ENCODE data around the gene TNP1.

DNA sequence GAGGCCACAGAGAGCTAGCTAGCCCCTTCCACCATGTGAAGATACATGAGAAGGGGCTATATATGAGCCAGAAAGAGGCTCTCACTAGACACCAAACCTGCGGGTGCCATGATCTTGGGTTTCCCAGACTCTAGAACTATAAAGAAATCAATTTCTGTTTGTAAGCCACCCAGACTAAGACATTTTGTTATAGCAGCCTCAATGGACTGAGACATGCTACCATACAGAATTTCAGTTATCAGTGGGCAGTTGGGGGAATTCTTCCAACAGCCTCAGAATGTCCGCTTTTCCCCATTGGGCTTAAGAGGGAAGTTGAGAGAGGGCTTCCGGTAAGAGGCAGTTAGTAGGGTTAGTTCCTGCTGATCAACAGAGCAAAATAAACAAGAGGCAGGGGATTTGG is 39.2 kb downstream of the TNP1 start:
- TF ChIP-seq KLF16 (tag by site-specific recombination; IDR thresholded peaks at IDR 0.05) (no peak), ZBTB7A (tag by site-specific recombination; IDR thresholded peaks at IDR 0.05; ENCODE audit: low read depth) (no peak), TCF7L2 (IDR thresholded peaks at IDR 0.05; ENCODE audit: borderline replicate concordance, low read depth, low read length) (no peak)

Measured in HEK293 (cell line).